Neural progenitor cell (in vitro differentiated cells): ENCODE results near the gene CACNB4.

Experiments used
- CTCF ChIP-seq: fragments of 200-600 bp; sonication (generic); IDR thresholded peaks from 2 replicates; pipeline ENCODE4 v1.5.1; 2017; ENCODE audit warnings: antibody characterized with exemption, mild to moderate bottlenecking
- EZH2phosphoT487 ChIP-seq: fragments of 200-600 bp; sonication (generic); IDR thresholded peaks from 2 replicates; pipeline ENCODE4 v1.6.1; 2017; ENCODE audit warnings: antibody characterized with exemption

- TF ChIP-seq CTCF (no peak), EZH2phosphoT487 (no peak)
Measured at GRCh38 chr2:151987484-151987883, 111.4 kb downstream of the CACNB4 start.
